GM12872 (cell line): ENCODE results near the gene ZNF341.

ENCODE experiments used
- CTCF ChIP-seq: IDR thresholded peaks from 3 replicates; pipeline ENCODE4 v1.5.1; 2011; ENCODE audit warnings: low read depth, mild to moderate bottlenecking, low read length, moderate library complexity; ENCODE audit not compliant: insufficient read depth

ZNF341 gene

DNA sequence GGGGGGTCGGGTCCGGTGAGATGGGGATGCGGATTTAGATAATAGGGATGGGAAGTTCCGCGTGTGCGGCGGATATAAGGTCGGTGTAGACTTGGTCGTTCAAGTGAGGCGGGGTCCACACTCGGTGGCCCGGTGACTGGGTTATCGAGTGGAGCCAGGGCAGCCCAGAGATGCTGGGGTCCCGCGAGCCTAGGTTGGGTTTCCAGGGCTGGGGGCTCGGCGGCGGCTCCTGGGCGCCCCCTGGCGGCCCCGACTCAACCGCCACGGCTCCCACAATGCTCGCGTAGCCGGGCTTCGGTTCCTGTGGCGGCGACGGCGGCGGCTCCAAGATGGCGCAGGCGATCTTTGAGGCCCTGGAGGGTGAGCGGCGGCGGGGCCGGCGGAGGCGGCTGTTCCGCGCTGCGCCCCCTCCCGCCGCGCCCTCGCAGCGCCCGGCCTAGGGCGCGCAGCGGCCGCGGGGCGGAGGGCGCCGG lies at the start of gene ZNF341:
Gene ZNF341, plus strand, starts transcription at position 304 of the 473 bp plus-strand sequence. Its CDS starts 26 bp downstream, at position 330.
- peak; percentile 77 for TF ChIP-seq CTCF

GRCh38 chr20:33684533-33685327 lies 47.1 kb upstream of the ZNF341 start:
- TF ChIP-seq CTCF: no peak

DNA sequence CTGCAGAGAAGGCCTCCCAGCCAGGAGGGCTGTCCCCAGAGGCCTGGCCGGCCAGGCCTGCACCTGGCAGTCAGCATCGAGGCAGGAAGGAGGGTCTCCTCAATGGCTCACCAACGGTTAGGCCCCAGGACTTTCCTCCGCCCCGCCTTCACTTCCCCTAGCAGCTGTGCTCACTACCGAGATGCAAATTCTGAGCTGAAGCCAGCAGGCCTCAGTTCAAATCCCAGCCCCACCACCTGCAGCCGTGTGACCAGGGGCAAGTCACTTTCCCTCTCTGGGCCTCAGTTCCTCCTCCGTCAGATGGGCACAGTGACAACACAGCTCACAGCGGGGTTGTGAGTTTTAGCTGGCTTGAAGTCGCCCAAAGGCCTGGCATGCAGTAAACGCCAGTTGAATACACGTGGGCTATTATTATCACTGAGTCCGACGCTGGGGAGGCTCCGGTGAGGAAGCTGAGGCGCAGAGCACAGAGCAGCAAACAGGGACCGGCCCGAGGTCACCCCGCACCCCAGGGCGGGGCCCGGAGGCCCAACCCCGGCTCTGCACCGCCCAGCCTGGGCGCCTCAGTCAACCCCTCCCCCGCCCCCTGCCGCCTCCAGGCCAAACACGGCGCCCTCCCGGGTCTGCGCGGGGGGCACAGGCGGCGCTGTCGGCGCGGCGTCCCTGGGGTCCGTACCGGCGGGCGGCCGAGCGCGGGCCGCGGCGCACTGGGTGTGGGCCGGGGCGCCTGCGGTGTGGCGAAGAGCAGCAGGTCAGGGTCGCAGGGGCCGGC lies 46.3 kb upstream of the ZNF341 start:
- no peak for TF ChIP-seq CTCF

DNA sequence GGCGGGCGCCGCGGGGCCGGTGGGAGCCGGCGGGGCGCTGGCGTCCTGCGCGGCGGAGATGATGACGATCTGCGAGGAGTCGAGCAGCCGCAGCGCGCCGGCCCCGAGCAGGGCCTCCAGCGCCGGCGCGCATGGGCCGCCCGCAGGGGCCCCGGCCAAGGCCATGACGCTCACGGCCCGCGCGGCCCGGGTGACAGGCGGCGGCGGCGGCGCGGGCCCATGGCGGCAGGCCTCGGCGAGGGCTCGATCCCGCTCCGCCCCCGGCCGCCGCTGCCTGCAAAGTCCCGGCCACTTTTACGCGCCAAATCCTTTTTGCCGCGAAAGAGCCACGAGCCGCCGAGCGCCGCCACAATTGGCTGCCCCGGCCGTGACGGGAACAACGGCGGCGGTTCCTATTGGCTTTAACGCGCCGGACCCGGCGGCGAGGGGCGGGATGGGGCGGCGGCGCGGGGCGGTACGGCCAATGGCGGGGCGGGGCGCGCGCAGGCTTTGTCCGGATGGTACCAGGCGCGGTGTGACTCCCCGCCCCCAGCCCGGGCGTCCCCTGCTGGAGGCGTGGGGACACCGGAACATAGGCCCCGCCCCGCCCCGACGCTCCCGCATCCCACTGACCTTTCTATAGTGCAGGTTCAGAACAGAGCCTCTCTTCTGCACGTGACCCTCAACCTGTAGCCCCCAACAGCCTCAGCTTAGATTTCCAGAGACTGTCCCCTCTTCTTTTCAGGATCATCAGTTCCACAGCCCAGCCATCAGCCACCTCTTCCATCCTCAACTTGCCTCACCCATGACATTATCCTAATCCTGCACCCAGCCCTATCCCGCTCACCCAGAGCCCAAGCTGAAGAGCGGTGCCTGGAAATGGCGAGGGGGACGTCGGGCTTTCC lies 45.5 kb upstream of the ZNF341 start, which contains the start of gene E2F1:
Gene E2F1, minus strand, starts transcription at position 286 of the 884 bp plus-strand sequence. Its CDS starts 121 bp downstream, at position 165.
- 0 out of 3 replicates have a peak, but pooled peaks have one; percentile 24 for TF ChIP-seq CTCF

- no peak for TF ChIP-seq CTCF
These were observed 44.8 kb upstream of the ZNF341 start for GRCh38 chr20:33686984-33687366.

- TF ChIP-seq CTCF: no peak
These were observed 44.4 kb upstream of the ZNF341 start for GRCh38 chr20:33687370-33687915.
